Measurements from ENCODE around the gene CDC45. TPM values are rescaled to one million over a fixed set of nuclear protein-coding genes. Genes with fewer than 3 reads are reported as not detected.

The CDC45 gene
- polyA plus RNA-seq, 2 donors: 9.6 to 12.1 TPM

GRCh38 chr22:19456541-19456940 lies 23.2 kb upstream of the CDC45 start:
- Histone ChIP-seq H3K27me3 (ENCODE audit: control insufficient read depth in 1 of 2, insufficient read depth in 2 of 2, low read length in 2 of 2) (no peaks in the 10 kb centered on the region), H3K4me1 (ENCODE audit: control insufficient read depth in 2 of 2, insufficient read depth in 2 of 2, low read length in 1 of 2) (no peaks in the 10 kb centered on the region), H3K9me3 (ENCODE audit: control insufficient read depth in 2 of 2, insufficient read depth in 1 of 2, low read depth in 1 of 2, low read length in 1 of 2) (no peaks in the 10 kb centered on the region), H3K36me3 (ENCODE audit: control insufficient read depth in 2 of 2, insufficient read depth in 2 of 2, low read length in 1 of 2) (peaks cover 33 to 37% of the 10 kb centered on the region in 2 donors), H3K27ac (ENCODE audit: low read depth in 2 of 2, low read length in 1 of 2) (no peak overlapping the region), H3K4me3 (ENCODE audit: low read depth in 1 of 2, low read length in 2 of 2) (no peak overlapping the region)
- WGBS, 2 donors: 91 to 94% methylated on average over 10 of the region's 10 CpGs

DNA sequence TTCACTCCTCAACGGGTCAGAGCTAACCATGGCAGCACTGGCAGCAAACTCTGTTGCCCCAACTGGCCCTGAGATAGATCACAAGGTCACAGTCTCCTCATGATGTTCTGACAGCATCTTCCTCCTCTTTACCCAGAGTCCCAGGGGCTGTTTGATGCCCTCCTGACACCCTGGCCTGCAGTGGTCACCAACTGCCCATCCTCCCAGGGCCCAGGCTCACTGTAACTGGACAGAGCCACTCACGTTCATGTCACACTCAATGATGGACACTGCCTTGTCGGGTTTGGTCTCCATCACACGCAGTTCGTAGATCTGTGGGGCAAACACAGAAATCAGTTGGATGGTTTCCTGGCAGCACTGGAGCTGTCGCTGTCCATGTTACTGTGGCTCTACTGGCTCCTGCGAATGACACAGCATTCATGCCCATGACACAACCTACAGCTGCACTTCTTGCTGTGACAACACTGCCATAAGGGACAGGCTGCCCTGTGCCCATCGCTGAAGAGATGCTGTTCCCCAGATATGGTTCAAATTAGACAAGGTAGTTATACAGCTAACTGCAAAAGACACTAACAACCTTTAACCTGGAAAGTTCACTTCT lies 21.8 kb upstream of the CDC45 start:
- no peaks in the 10 kb centered on the region for H3K4me1 ChIP-seq (ENCODE audit: control insufficient read depth in 2 of 2, insufficient read depth in 2 of 2, low read length in 1 of 2)
- no peak overlapping the region for H3K4me3 ChIP-seq (ENCODE audit: low read depth in 1 of 2, low read length in 2 of 2)
- no peaks in the 10 kb centered on the region for H3K27me3 ChIP-seq (ENCODE audit: control insufficient read depth in 1 of 2, insufficient read depth in 2 of 2, low read length in 2 of 2)
- WGBS, 2 donors: 94 to 95% methylated on average over 8 of the region's 8 CpGs
- H3K27ac ChIP-seq (ENCODE audit: low read depth in 2 of 2, low read length in 1 of 2): no peak overlapping the region
- no peaks in the 10 kb centered on the region for H3K9me3 ChIP-seq (ENCODE audit: control insufficient read depth in 2 of 2, insufficient read depth in 1 of 2, low read depth in 1 of 2, low read length in 1 of 2)
- peaks cover 31 to 37% of the 10 kb centered on the region in 2 donors for H3K36me3 ChIP-seq (ENCODE audit: control insufficient read depth in 2 of 2, insufficient read depth in 2 of 2, low read length in 1 of 2)

GRCh38 chr22:19460036-19460435 lies 19.7 kb upstream of the CDC45 start:
- WGBS, 2 donors: 78 to 81% methylated on average over 2 of the region's 2 CpGs
- Histone ChIP-seq H3K36me3 (ENCODE audit: control insufficient read depth in 2 of 2, insufficient read depth in 2 of 2, low read length in 1 of 2) (peaks cover 25 to 29% of the 10 kb centered on the region in 2 donors), H3K4me3 (ENCODE audit: low read depth in 1 of 2, low read length in 2 of 2) (no peak overlapping the region), H3K4me1 (ENCODE audit: control insufficient read depth in 2 of 2, insufficient read depth in 2 of 2, low read length in 1 of 2) (no peaks in the 10 kb centered on the region), H3K27me3 (ENCODE audit: control insufficient read depth in 1 of 2, insufficient read depth in 2 of 2, low read length in 2 of 2) (no peaks in the 10 kb centered on the region), H3K27ac (ENCODE audit: low read depth in 2 of 2, low read length in 1 of 2) (no peak overlapping the region), H3K9me3 (ENCODE audit: control insufficient read depth in 2 of 2, insufficient read depth in 1 of 2, low read depth in 1 of 2, low read length in 1 of 2) (no peaks in the 10 kb centered on the region)

DNA sequence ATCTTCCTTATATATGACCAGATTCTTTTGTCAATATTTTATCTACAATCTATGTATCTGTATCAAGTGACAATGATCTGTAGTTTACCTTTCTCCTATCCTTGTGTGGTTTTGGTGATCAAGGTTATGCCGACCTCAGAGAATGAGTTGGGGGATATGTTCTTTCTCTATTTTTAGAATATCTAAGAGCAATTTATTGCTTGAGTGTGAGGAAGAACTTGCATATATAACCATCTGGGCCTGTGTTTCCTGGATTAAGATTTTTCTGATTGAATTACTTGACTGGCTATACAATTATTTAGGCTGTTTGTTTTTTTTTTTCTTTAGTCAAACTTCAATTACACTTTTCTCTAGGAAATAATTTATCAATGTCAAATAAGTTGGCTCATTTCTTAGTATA lies 18.2 kb upstream of the CDC45 start:
- H3K9me3 ChIP-seq (ENCODE audit: control insufficient read depth in 2 of 2, insufficient read depth in 1 of 2, low read depth in 1 of 2, low read length in 1 of 2): no peaks in the 10 kb centered on the region
- H3K36me3 ChIP-seq (ENCODE audit: control insufficient read depth in 2 of 2, insufficient read depth in 2 of 2, low read length in 1 of 2): peaks cover 20 to 24% of the 10 kb centered on the region in 2 donors
- 92 to 93% methylated on average over 1 of the region's 1 CpG for WGBS, 2 donors
- H3K27me3 ChIP-seq (ENCODE audit: control insufficient read depth in 1 of 2, insufficient read depth in 2 of 2, low read length in 2 of 2): no peaks in the 10 kb centered on the region
- H3K27ac ChIP-seq (ENCODE audit: low read depth in 2 of 2, low read length in 1 of 2): no peak overlapping the region
- no peaks in the 10 kb centered on the region for H3K4me1 ChIP-seq (ENCODE audit: control insufficient read depth in 2 of 2, insufficient read depth in 2 of 2, low read length in 1 of 2)
- no peak overlapping the region for H3K4me3 ChIP-seq (ENCODE audit: low read depth in 1 of 2, low read length in 2 of 2)

GRCh38 chr22:19463008-19463407 lies 16.7 kb upstream of the CDC45 start:
- H3K4me3 ChIP-seq (ENCODE audit: low read depth in 1 of 2, low read length in 2 of 2): no peak overlapping the region
- no peak overlapping the region for H3K27ac ChIP-seq (ENCODE audit: low read depth in 2 of 2, low read length in 1 of 2)
- H3K9me3 ChIP-seq (ENCODE audit: control insufficient read depth in 2 of 2, insufficient read depth in 1 of 2, low read depth in 1 of 2, low read length in 1 of 2): no peaks in the 10 kb centered on the region
- peaks cover 24 to 31% of the 10 kb centered on the region in 2 donors for H3K36me3 ChIP-seq (ENCODE audit: control insufficient read depth in 2 of 2, insufficient read depth in 2 of 2, low read length in 1 of 2)
- no peaks in the 10 kb centered on the region for H3K4me1 ChIP-seq (ENCODE audit: control insufficient read depth in 2 of 2, insufficient read depth in 2 of 2, low read length in 1 of 2)
- WGBS, 2 donors: 96 to 97% methylated on average over 1 of the region's 1 CpG
- no peaks in the 10 kb centered on the region for H3K27me3 ChIP-seq (ENCODE audit: control insufficient read depth in 1 of 2, insufficient read depth in 2 of 2, low read length in 2 of 2)

- peaks cover 27 to 36% of the 10 kb centered on the region in 2 donors for H3K36me3 ChIP-seq (ENCODE audit: control insufficient read depth in 2 of 2, insufficient read depth in 2 of 2, low read length in 1 of 2)
- H3K4me1 ChIP-seq (ENCODE audit: control insufficient read depth in 2 of 2, insufficient read depth in 2 of 2, low read length in 1 of 2): no peaks in the 10 kb centered on the region
- 75 to 78% methylated on average over 7 of the region's 7 CpGs for WGBS, 2 donors
- no peaks in the 10 kb centered on the region for H3K9me3 ChIP-seq (ENCODE audit: control insufficient read depth in 2 of 2, insufficient read depth in 1 of 2, low read depth in 1 of 2, low read length in 1 of 2)
- H3K27ac ChIP-seq (ENCODE audit: low read depth in 2 of 2, low read length in 1 of 2): no peak overlapping the region
- H3K4me3 ChIP-seq (ENCODE audit: low read depth in 1 of 2, low read length in 2 of 2): no peak overlapping the region
- H3K27me3 ChIP-seq (ENCODE audit: control insufficient read depth in 1 of 2, insufficient read depth in 2 of 2, low read length in 2 of 2): no peaks in the 10 kb centered on the region
These were observed 15.9 kb upstream of the CDC45 start for GRCh38 chr22:19463491-19464469.

DNA sequence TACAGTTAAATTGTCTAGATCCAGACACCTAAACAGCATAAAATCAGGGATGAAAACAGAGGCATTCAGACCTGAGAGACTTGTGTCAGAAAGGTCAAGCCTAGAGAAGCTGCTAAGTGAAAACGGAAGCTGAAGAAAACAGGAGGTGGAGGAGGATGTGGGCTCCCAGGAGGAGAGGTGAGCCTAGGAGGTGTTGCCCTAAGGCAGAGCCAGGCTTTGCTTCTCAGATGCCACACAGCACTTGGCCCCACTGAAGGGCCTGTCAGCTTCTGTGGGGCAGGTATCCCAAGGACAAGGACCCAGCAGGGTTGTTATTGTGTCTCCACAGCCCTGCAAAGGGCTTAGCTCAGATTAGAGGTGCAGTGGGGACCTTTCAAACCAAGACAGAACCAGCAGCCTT lies 15.2 kb upstream of the CDC45 start:
- 68 to 73% methylated on average over 1 of the region's 1 CpG for WGBS, 2 donors
- Histone ChIP-seq H3K27me3 (ENCODE audit: control insufficient read depth in 1 of 2, insufficient read depth in 2 of 2, low read length in 2 of 2) (no peaks in the 10 kb centered on the region), H3K4me1 (ENCODE audit: control insufficient read depth in 2 of 2, insufficient read depth in 2 of 2, low read length in 1 of 2) (no peaks in the 10 kb centered on the region), H3K9me3 (ENCODE audit: control insufficient read depth in 2 of 2, insufficient read depth in 1 of 2, low read depth in 1 of 2, low read length in 1 of 2) (no peaks in the 10 kb centered on the region), H3K27ac (ENCODE audit: low read depth in 2 of 2, low read length in 1 of 2) (no peak overlapping the region), H3K36me3 (ENCODE audit: control insufficient read depth in 2 of 2, insufficient read depth in 2 of 2, low read length in 1 of 2) (peaks cover 33 to 44% of the 10 kb centered on the region in 2 donors), H3K4me3 (ENCODE audit: low read depth in 1 of 2, low read length in 2 of 2) (no peak overlapping the region)

GRCh38 chr22:19464975-19465374 lies 14.7 kb upstream of the CDC45 start:
- H3K4me1 ChIP-seq (ENCODE audit: control insufficient read depth in 2 of 2, insufficient read depth in 2 of 2, low read length in 1 of 2): no peaks in the 10 kb centered on the region
- H3K9me3 ChIP-seq (ENCODE audit: control insufficient read depth in 2 of 2, insufficient read depth in 1 of 2, low read depth in 1 of 2, low read length in 1 of 2): no peaks in the 10 kb centered on the region
- H3K27me3 ChIP-seq (ENCODE audit: control insufficient read depth in 1 of 2, insufficient read depth in 2 of 2, low read length in 2 of 2): no peaks in the 10 kb centered on the region
- H3K27ac ChIP-seq (ENCODE audit: low read depth in 2 of 2, low read length in 1 of 2): no peak overlapping the region
- H3K36me3 ChIP-seq (ENCODE audit: control insufficient read depth in 2 of 2, insufficient read depth in 2 of 2, low read length in 1 of 2): peaks cover 36 to 48% of the 10 kb centered on the region in 2 donors
- WGBS, 2 donors: 78% methylated on average over 4 of the region's 4 CpGs
- H3K4me3 ChIP-seq (ENCODE audit: low read depth in 1 of 2, low read length in 2 of 2): no peak overlapping the region

DNA sequence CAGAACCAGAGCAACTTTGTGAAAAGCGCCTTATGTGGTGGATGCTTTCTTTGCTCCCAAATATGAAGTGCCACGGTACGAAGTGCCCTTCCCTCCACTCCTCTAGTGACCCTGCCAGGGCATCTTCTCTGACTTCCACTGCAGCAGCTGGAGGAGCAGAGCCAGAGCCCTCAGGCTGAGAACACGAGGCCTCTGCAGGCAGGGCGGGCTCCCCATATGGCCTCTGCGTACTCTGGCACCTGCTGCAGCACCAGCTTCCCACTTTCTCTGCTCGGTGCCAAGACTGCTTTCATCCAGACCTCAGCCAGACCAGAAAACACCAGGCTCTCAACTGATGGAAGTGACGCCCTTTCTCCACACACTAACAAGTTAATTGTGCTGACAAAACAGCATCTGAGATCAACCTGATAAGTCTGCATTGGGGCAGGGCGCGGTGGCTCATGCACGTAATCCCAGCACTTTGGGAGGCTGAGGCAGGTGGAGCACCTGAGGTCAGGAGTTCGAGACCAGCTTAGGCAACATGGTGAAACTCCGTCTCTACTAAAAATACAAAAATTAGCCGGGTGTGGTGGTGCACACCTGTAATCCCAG lies 13.5 kb upstream of the CDC45 start:
- peaks cover 38 to 56% of the 10 kb centered on the region in 2 donors for H3K36me3 ChIP-seq (ENCODE audit: control insufficient read depth in 2 of 2, insufficient read depth in 2 of 2, low read length in 1 of 2)
- H3K4me3 ChIP-seq (ENCODE audit: low read depth in 1 of 2, low read length in 2 of 2): no peak overlapping the region
- WGBS, 2 donors: 84 to 91% methylated on average over 14 of the region's 14 CpGs
- no peak overlapping the region for H3K27ac ChIP-seq (ENCODE audit: low read depth in 2 of 2, low read length in 1 of 2)
- H3K9me3 ChIP-seq (ENCODE audit: control insufficient read depth in 2 of 2, insufficient read depth in 1 of 2, low read depth in 1 of 2, low read length in 1 of 2): no peaks in the 10 kb centered on the region
- no peaks in the 10 kb centered on the region for H3K4me1 ChIP-seq (ENCODE audit: control insufficient read depth in 2 of 2, insufficient read depth in 2 of 2, low read length in 1 of 2)
- H3K27me3 ChIP-seq (ENCODE audit: control insufficient read depth in 1 of 2, insufficient read depth in 2 of 2, low read length in 2 of 2): no peaks in the 10 kb centered on the region

Measured in esophagus (tissue), 2 donors.